Mesenchymal stem cell (in vitro differentiated cells and primary cell): ENCODE data around the gene PDK3. TPM values are rescaled to one million over a fixed set of nuclear protein-coding genes. Genes with fewer than 3 reads are reported as not detected.

Experiments
- DNase-seq: peaks from one replicate; pipeline ENCODE4 v3.0.0-alpha.2; 2013
- H2AFZ ChIP-seq: one replicate; pipeline ENCODE4 v1.6.1; 2013; ENCODE audit warnings: low read depth, mild to moderate bottlenecking, control low read depth, inconsistent platforms, low read length, moderate library complexity
- H2AK5ac ChIP-seq: 2 replicates; pipeline ENCODE4 v1.6.1; 2013; ENCODE audit warnings: low read length, moderate library complexity, mild to moderate bottlenecking, inconsistent platforms; ENCODE audit not compliant: severe bottlenecking
- H2BK120ac ChIP-seq: one replicate; pipeline ENCODE4 v1.6.1; 2013; ENCODE audit warnings: low read depth, mild to moderate bottlenecking, inconsistent platforms, low read length, moderate library complexity
- H2BK12ac ChIP-seq, 2 experiments: one replicate each; pipeline ENCODE4 v1.6.1; 2013; ENCODE audit warnings: inconsistent platforms in 2 of 2, low read length in 2 of 2, mild to moderate bottlenecking in 2 of 2, moderate library complexity in 2 of 2, control low read depth in 1 of 2
- H2BK15ac ChIP-seq: one replicate; pipeline ENCODE4 v1.6.1; 2013; ENCODE audit warnings: mild to moderate bottlenecking, low read depth, inconsistent platforms; ENCODE audit not compliant: poor library complexity, severe bottlenecking
- H2BK5ac ChIP-seq: 2 replicates; pipeline ENCODE4 v1.6.1; 2013; ENCODE audit warnings: low read depth, mild to moderate bottlenecking, low read length, control low read depth, inconsistent platforms; ENCODE audit not compliant: poor library complexity, severe bottlenecking
- H3K14ac ChIP-seq, 2 experiments: one replicate each; pipeline ENCODE4 v1.6.1; 2013; ENCODE audit warnings: inconsistent platforms in 2 of 2, low read length in 2 of 2, control low read depth in 1 of 2, mild to moderate bottlenecking in 1 of 2, moderate library complexity in 1 of 2
- H3K18ac ChIP-seq, 2 experiments: one replicate each; pipeline ENCODE4 v1.6.1; 2013; ENCODE audit warnings: inconsistent platforms in 2 of 2, low read length in 2 of 2, control low read depth in 1 of 2, low read depth in 1 of 2, mild to moderate bottlenecking in 1 of 2
- H3K23ac ChIP-seq, 2 experiments: one replicate each; pipeline ENCODE4 v1.6.1; 2013; ENCODE audit warnings: inconsistent platforms in 2 of 2, low read length in 2 of 2, mild to moderate bottlenecking in 2 of 2, moderate library complexity in 2 of 2, control low read depth in 1 of 2
- H3K27ac ChIP-seq: 2 replicates; pipeline ENCODE4 v1.5.1; 2013; ENCODE audit warnings: mild to moderate bottlenecking, moderate library complexity, low read length, control low read depth, inconsistent platforms; ENCODE audit not compliant: poor library complexity, severe bottlenecking
- H3K27me3 ChIP-seq, 2 experiments: 2 replicates each; pipeline versions ENCODE4 v1.6.1 to v1.7.0; 2013; ENCODE audit warnings: low read length in 2 of 2, mild to moderate bottlenecking in 2 of 2, moderate library complexity in 2 of 2, control low read depth in 1 of 2, inconsistent platforms in 1 of 2; ENCODE audit not compliant: control insufficient read depth in 1 of 2, insufficient read depth in 1 of 2
- H3K36me3 ChIP-seq, 2 experiments: 2 replicates each; pipeline versions ENCODE4 v1.6.1 to v1.7.0; 2013; ENCODE audit warnings: low read length in 2 of 2, control low read depth in 1 of 2, inconsistent platforms in 1 of 2, low read depth in 1 of 2, mild to moderate bottlenecking in 1 of 2; ENCODE audit not compliant: insufficient read depth in 2 of 2, control insufficient read depth in 1 of 2
- H3K4ac ChIP-seq, 2 experiments: one replicate each; pipeline ENCODE4 v1.6.1; 2013; ENCODE audit warnings: inconsistent platforms in 2 of 2, low read length in 2 of 2, mild to moderate bottlenecking in 2 of 2, moderate library complexity in 2 of 2, control low read depth in 1 of 2, low read depth in 1 of 2
- H3K4me1 ChIP-seq: 2 replicates; pipeline ENCODE4 v1.6.1; 2013; ENCODE audit warnings: low read depth, low read length, control low read depth; ENCODE audit not compliant: control insufficient read depth, insufficient read depth
- H3K4me2 ChIP-seq: 2 replicates; pipeline ENCODE4 v1.6.1; 2013; ENCODE audit warnings: low read length, mild to moderate bottlenecking, inconsistent platforms; ENCODE audit not compliant: poor library complexity, severe bottlenecking
- H3K4me3 ChIP-seq, 2 experiments: 2 replicates each; pipeline versions ENCODE4 v1.5.1 to v1.7.0; 2013; ENCODE audit warnings: low read length in 2 of 2, mild to moderate bottlenecking in 2 of 2, control low read depth in 1 of 2, low read depth in 1 of 2; ENCODE audit not compliant: insufficient read depth in 1 of 2
- H3K79me1 ChIP-seq: replicated peaks from 2 replicates; pipeline ENCODE4 v1.6.1; 2013; ENCODE audit warnings: mild to moderate bottlenecking, control low read depth, low read length, inconsistent platforms; ENCODE audit not compliant: poor library complexity, severe bottlenecking
- H3K9ac ChIP-seq: 2 replicates; pipeline ENCODE4 v1.7.0; 2013; ENCODE audit warnings: mild to moderate bottlenecking, low read length, moderate library complexity
- H3K9me3 ChIP-seq: 2 replicates; pipeline ENCODE4 v1.7.0; 2013; ENCODE audit warnings: mild to moderate bottlenecking, low read length; ENCODE audit not compliant: control insufficient read depth
- H4K8ac ChIP-seq: one replicate; pipeline ENCODE4 v1.6.1; 2013; ENCODE audit warnings: inconsistent platforms, mild to moderate bottlenecking, low read length, moderate library complexity
- H4K91ac ChIP-seq: one replicate; pipeline ENCODE4 v1.6.1; 2013; ENCODE audit warnings: mild to moderate bottlenecking, low read length, inconsistent platforms
- WGBS: methylation state at CpG from one replicate; pipeline ENCODE4 v1.1.7; 2013; ENCODE audit warnings: mixed read lengths; 5-methylcytosine and 5-hydroxymethylcytosine counted together
- small RNA-seq: library from polyadenylated mRNA; stranded (forward); fragments of <200 nt; extraction: miRNeasy Mini kit (QIAGEN cat#:217004); gene quantifications from one replicate; pipeline ENCODE3, GENCODE V24; 2013; ENCODE audit warnings: low read depth

Gene PDK3

GRCh38 chrX:24575496-24575895 lies 110.4 kb downstream of the PDK3 start:
- H3K18ac ChIP-seq = no peak overlapping the region
- no peak overlapping the region for H3K9ac ChIP-seq
- no peaks in the 10 kb centered on the region for H3K79me1 ChIP-seq
- H2BK120ac ChIP-seq = no peak overlapping the region
- no peak overlapping the region for H4K91ac ChIP-seq
- H3K27me3 ChIP-seq = peaks cover 0 to 23% of the 10 kb centered on the region in 2 experiments
- H3K4me2 ChIP-seq = no peak overlapping the region
- H2BK5ac ChIP-seq = no peak overlapping the region
- H3K36me3 ChIP-seq = no peaks in the 10 kb centered on the region
- no CpG with 5 or more reads among the region's 1 CpG for WGBS
- H2AK5ac ChIP-seq = no peak overlapping the region
- H3K4ac ChIP-seq = no peak overlapping the region
- H3K9me3 ChIP-seq = no peaks in the 10 kb centered on the region
- no peak overlapping the region for H3K14ac ChIP-seq
- H3K4me1 ChIP-seq = no peaks in the 10 kb centered on the region
- H3K23ac ChIP-seq = no peak overlapping the region
- no peak for DNase-seq
- no peak overlapping the region for H3K4me3 ChIP-seq
- no peak overlapping the region for H2BK15ac ChIP-seq
- H4K8ac ChIP-seq = no peak overlapping the region
- no peak overlapping the region for H2AFZ ChIP-seq
- H2BK12ac ChIP-seq = no peak overlapping the region
- no peak overlapping the region for H3K27ac ChIP-seq

- Histone ChIP-seq H3K18ac (no peak overlapping the region), H3K4me3 (no peak overlapping the region), H2BK5ac (no peak overlapping the region), H3K23ac (no peak overlapping the region), H3K9ac (no peak overlapping the region), H2AK5ac (no peak overlapping the region), H3K4me1 (no peaks in the 10 kb centered on the region), H2AFZ (no peak overlapping the region), H4K91ac (no peak overlapping the region), H3K36me3 (no peaks in the 10 kb centered on the region), H3K27ac (no peak overlapping the region), H2BK120ac (no peak overlapping the region), H3K9me3 (no peaks in the 10 kb centered on the region), H3K4ac (no peak overlapping the region), H2BK12ac (no peak overlapping the region), H3K27me3 (peaks cover 0 to 34% of the 10 kb centered on the region in 2 experiments), H4K8ac (no peak overlapping the region), H3K4me2 (no peak overlapping the region), H3K14ac (no peak overlapping the region), H2BK15ac (no peak overlapping the region), H3K79me1 (no peaks in the 10 kb centered on the region)
- DNase-seq = no peak
- WGBS = 94% methylated on average over 8 of the region's 9 CpGs
Measured at GRCh38 chrX:24577091-24577490, 112.0 kb downstream of the PDK3 start.

Small RNAs within 50 kb of the gene (small RNA-seq; reads per million reads assigned to genes)
- not detected for gene SNRPEP9
